ES-I3 (cell line): Measurements from ENCODE around the gene PLXNB1.
"Not testable (repeated sequence)": the region's sequence is repeated elsewhere in the genome, so short reads cannot be mapped to it uniquely, and the experiment has no call there.

ENCODE experiments used
- H3K36me3 ChIP-seq: 2 replicates; pipeline ENCODE4 v1.6.1; 2013; ENCODE audit warnings: mild to moderate bottlenecking, low read length, control low read depth, moderate library complexity; ENCODE audit not compliant: insufficient read depth
- H3K4me1 ChIP-seq: 2 replicates; pipeline ENCODE4 v1.6.1; 2013; ENCODE audit warnings: mild to moderate bottlenecking, control low read depth, low read length; ENCODE audit not compliant: insufficient read depth
- H3K9ac ChIP-seq: 2 replicates; pipeline ENCODE4 v1.6.1; 2013; ENCODE audit warnings: low read depth, mild to moderate bottlenecking, low read length, moderate library complexity
- H3K9me3 ChIP-seq: 2 replicates; pipeline ENCODE4 v1.6.1; 2013; ENCODE audit warnings: mild to moderate bottlenecking, low read length, moderate library complexity; ENCODE audit not compliant: control insufficient read depth, insufficient read depth

PLXNB1 gene, protein sequence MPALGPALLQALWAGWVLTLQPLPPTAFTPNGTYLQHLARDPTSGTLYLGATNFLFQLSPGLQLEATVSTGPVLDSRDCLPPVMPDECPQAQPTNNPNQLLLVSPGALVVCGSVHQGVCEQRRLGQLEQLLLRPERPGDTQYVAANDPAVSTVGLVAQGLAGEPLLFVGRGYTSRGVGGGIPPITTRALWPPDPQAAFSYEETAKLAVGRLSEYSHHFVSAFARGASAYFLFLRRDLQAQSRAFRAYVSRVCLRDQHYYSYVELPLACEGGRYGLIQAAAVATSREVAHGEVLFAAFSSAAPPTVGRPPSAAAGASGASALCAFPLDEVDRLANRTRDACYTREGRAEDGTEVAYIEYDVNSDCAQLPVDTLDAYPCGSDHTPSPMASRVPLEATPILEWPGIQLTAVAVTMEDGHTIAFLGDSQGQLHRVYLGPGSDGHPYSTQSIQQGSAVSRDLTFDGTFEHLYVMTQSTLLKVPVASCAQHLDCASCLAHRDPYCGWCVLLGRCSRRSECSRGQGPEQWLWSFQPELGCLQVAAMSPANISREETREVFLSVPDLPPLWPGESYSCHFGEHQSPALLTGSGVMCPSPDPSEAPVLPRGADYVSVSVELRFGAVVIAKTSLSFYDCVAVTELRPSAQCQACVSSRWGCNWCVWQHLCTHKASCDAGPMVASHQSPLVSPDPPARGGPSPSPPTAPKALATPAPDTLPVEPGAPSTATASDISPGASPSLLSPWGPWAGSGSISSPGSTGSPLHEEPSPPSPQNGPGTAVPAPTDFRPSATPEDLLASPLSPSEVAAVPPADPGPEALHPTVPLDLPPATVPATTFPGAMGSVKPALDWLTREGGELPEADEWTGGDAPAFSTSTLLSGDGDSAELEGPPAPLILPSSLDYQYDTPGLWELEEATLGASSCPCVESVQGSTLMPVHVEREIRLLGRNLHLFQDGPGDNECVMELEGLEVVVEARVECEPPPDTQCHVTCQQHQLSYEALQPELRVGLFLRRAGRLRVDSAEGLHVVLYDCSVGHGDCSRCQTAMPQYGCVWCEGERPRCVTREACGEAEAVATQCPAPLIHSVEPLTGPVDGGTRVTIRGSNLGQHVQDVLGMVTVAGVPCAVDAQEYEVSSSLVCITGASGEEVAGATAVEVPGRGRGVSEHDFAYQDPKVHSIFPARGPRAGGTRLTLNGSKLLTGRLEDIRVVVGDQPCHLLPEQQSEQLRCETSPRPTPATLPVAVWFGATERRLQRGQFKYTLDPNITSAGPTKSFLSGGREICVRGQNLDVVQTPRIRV (N-terminal part only)

DNA sequence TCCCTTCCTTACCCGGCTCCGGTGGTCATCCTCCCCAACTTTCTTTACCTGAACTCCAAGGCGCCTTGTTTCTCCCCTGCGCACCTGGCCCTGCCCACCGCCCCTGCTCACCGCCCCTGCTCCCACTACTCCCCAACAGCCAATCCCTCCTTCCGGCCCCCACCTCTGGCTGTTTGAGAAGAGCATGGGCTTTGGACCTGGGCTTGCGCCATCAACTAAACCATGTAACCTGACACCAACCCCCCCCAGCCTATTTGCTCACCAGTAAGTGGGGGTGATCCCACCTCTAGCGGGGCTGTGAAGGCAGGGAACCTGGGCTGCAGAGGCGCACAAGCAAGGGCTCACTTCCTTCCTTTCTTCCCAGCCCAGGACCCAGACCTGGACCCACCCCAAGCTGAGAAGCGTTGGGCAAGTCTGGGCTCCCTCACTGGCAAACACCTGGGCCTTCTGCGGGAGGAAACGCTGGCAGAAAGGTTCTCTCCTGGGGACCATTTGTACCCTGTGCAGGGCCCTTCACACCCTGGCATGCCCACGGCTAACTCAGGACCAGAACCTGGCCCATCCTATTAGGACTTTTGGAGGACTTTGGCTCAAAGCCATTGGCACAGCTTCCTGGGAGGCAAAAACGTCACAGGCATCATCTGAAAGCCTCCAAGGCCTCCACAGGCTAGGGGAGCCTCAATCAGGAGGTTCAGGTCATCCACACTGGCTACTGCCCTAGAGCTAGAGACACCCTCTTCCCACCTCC is at the start of gene PLXNB1:
Gene PLXNB1 (minus strand): TSS at position 127 of the 748 bp plus-strand sequence. CDS start 5,475 bp downstream, outside the sequence.
- no peaks in the 10 kb centered on the region for H3K9me3 ChIP-seq
- H3K9ac ChIP-seq: peak within 1 kb of the TSS; percentile 86
- peaks cover 27% of the 10 kb centered on the region for H3K4me1 ChIP-seq
- H3K36me3 ChIP-seq: peaks cover 18% of the 10 kb centered on the region

DNA sequence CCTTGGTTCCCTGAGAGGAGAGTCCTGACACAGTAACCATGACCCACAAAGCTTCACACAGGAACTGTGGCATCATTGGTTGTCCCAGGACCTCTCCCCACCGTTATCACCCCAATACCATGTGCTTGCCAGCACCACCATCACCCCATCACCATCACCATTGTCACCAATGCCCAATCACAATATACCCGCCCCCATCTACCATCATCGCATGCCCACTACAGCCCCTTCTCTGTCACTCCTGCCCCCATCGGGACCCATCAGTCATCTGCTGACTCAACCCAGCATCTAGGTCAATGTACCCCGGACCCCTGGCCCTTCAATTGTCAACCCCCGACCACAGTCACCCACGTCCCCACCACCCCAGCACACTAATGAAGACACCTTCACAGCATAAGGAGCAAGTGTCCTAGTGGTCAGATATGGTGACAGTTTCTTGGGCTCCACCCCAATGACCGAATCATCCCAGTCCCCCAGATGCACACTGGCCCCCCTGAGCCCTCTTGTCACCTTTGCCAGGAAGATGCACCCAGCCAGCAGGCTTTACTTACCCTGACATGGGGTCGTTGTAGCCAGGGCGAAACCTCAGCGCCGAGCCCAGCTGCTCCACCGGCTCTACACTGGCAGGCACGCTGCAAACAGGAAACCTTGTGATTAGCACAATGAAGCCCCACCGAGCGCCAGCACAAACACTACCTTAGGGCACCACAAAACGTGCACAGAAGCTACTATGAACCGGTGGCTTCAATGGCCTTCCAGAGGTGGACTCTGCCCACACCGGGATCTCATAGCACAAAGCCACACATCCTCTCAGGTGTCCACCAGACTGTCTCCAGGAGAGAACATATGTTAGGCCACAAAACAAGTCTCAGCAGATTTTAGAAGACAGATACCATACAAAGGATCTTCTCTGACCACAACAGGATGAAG is 49.0 kb upstream of the PLXNB1 start:
- peaks cover 10% of the 10 kb centered on the region for H3K4me1 ChIP-seq
- H3K36me3 ChIP-seq: no peaks in the 10 kb centered on the region
- no peak overlapping the region for H3K9ac ChIP-seq
- no peaks in the 10 kb centered on the region for H3K9me3 ChIP-seq

DNA sequence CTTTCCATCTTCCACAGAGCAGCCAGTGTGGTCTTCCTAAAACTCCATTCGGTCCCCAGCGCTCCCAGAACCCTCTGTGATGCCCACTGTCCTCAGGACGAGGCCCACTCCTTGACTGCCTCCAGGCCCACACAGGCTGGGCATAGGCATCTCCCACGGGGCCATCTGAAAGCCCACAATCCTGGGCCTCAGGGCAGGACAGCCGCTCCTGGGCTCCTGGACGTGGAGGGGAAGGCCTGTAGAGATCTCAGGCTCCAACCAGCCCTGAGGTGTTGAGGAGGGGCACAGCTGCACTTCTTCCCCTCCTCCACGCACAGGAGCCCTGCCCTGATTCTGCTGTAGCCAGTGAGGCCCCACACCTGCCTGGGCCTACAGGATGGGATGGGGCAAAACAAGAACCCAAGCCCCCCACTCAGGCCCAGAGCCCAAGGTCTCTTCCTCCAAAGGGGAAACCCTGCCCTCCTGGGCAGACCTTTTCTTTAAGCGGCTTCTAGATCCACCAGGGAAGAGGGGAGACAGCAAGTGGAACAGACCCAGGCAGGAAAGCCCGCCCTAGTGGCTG is 48.2 kb upstream of the PLXNB1 start:
- Histone ChIP-seq H3K36me3 (no peaks in the 10 kb centered on the region), H3K9me3 (no peaks in the 10 kb centered on the region), H3K4me1 (peaks cover 14% of the 10 kb centered on the region), H3K9ac (no peak overlapping the region)

DNA sequence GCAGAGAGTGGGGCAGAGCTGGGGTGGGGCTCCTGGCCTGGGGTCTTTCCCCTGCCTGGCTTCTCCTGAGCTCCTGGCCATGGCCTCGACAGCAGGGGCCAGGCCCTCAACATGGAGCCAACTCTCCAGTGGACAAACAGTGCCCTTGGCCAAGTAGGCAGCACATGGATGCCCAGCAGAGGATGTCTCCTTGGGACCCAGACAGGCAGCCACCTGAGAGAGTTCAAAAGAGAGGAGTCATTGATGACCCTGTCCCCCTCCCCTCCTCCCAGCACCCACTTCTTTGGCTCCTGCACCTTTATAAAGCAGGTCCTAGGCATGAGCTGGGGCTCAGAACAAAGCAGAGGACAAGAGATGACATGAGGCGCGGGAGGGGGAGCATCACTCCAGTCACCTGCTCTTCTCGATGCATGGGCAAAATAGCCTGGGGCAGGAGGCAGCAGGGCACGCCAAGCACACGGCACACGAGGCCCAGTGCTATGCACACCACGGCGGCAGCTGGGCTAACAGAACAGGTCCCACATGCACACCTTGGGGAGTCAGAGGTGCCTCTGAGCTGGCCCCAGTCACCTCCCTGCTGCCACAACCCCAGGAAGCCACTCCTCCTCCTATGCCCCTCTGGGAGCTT is 46.7 kb upstream of the PLXNB1 start:
- Histone ChIP-seq H3K9me3 (no peaks in the 10 kb centered on the region), H3K4me1 (peaks cover 14% of the 10 kb centered on the region), H3K9ac (no peak overlapping the region)

DNA sequence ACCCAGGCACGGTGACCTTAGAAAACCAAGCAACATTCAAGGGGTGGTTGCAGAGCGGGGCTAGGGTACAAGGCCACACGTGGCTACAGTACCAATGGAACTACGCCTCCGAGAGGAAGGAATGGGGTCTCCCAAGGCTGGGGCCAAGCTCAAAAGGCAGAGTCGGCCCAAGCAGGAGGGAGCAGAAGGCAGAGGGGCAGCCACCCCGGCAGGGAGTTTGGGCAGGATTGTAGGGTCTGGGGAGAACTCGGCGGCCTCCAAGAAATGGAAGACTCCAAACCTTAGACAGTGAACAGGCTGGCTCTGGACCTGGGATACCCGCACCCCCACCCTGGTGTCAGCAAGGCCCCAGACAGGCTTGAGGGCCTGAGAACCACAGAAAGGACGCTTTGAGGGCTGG is 45.3 kb upstream of the PLXNB1 start:
- H3K9me3 ChIP-seq: no peaks in the 10 kb centered on the region
- H3K4me1 ChIP-seq: peaks cover 14% of the 10 kb centered on the region
- H3K9ac ChIP-seq: no peak overlapping the region
- no peaks in the 10 kb centered on the region for H3K36me3 ChIP-seq

More for the DNA sequence above, 46.7 kb upstream of the PLXNB1 start:
- H3K36me3 ChIP-seq: no peaks in the 10 kb centered on the region

DNA sequence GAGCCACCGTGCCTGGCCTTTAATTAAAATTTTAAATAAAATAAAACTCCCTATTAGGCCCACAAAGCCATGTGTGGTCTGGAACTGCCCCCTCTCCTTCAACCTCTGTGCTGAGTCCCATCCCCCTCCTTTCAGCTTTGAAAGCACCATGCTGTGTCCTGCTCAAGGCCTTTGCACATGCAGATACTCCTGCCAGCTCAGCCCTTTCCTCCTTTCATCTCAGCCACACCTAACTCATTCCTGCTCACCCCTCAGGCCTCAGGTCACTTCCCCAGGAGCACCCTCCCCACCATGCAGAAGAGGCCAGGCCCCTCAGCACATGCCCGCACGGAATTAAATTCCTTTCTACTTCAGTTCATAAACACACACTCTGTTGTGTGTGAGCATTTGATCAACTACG is 44.7 kb upstream of the PLXNB1 start:
- H3K9me3 ChIP-seq: no peaks in the 10 kb centered on the region
- H3K9ac ChIP-seq: no peak overlapping the region
- H3K4me1 ChIP-seq: peaks cover 14% of the 10 kb centered on the region
- no peaks in the 10 kb centered on the region for H3K36me3 ChIP-seq

DNA sequence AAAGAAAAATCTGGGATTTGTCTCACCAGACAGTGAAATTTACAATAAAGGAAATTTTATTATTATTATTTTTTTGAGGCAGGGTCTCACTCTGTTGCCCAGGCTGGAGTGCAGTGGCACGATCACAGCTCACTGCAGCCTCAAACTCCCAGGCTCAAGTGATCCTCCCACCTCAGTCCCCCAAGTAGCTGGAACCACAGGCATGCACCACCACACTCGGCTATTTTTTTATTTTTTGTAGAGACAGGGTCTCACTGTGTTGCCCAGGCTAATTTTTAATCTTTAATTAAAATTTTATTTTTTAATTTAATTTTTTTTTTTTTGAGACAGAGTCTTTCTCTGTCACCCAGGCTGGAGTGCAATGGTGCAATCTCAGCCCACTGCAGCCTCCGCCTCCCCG is 44.1 kb upstream of the PLXNB1 start:
- peaks cover 14% of the 10 kb centered on the region for H3K4me1 ChIP-seq
- H3K9ac ChIP-seq, H3K9me3 ChIP-seq, H3K36me3 ChIP-seq: not testable (repeated sequence)

DNA sequence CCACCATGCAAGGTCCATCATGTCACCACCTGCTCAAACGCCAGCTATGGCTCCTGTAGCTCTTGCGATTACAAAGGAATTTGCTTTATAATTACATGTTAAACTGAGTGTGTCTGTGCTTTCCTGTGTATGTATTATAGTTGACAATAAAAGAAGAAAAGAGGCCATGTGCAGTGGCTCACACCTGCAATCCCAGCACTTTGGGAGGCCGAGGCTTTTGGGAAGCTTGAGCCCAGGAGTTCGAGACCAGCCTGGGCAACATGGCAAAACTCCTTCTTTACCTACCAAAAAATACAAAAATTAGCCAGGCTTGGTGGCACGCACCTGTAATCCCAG is 43.7 kb upstream of the PLXNB1 start:
- H3K9ac ChIP-seq: no peak overlapping the region
- H3K36me3 ChIP-seq: no peaks in the 10 kb centered on the region
- no peaks in the 10 kb centered on the region for H3K9me3 ChIP-seq
- peaks cover 14% of the 10 kb centered on the region for H3K4me1 ChIP-seq

DNA sequence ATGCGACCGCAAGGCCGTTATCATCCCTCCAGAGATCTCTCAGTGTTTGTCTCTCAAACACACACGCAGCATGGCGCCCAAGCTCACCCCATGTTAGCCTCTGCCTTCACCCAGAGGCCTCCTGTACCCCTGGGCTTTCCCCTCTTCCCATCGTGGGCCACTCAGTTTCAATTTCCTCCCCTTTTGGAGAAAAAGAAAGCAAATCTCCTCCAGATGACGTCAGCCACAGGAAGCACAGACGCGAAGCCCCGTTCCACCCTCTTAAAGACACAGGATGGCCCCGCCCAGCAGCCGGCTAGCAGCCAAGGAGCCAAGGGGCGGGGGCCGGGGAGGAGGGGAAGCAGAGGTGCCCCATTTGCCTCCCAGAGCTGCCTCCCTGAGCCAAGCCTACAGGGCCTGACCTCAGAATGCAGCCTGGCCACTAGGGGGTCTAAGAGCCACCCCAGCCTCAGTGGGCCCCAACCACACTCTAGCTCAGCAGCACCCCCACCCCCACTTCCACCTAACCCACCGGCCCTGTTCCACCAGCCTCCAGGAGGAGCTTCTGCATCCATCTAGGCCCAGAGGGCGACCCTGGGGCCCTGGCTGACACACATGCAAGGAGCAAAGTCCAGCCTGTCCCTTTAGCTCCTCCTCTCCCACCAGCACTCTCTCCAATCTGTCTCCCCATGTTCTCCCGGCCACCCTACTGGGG is 43.2 kb upstream of the PLXNB1 start:
- Histone ChIP-seq H3K36me3 (no peaks in the 10 kb centered on the region), H3K4me1 (peaks cover 14% of the 10 kb centered on the region)

DNA sequence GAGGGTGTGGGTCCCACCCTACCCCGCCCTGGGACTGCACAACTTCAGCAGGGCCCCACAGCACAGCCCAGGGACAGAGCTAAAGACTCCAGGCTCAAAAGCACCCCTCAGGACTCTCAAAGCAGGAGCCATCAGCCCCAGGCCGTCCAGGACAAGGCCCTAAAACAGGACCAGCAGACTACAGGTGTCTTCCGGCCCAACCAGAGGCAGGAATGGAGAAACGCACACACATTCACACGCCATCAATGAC is 42.7 kb upstream of the PLXNB1 start:
- H3K4me1 ChIP-seq: peaks cover 14% of the 10 kb centered on the region
- H3K36me3 ChIP-seq: peaks cover 4% of the 10 kb centered on the region
- H3K9ac ChIP-seq: peak overlapping the region; percentile 81
- H3K9me3 ChIP-seq: no peaks in the 10 kb centered on the region

More for the DNA sequence above, 43.2 kb upstream of the PLXNB1 start:
- H3K9me3 ChIP-seq: no peaks in the 10 kb centered on the region
- peak overlapping the region; percentile 81 for H3K9ac ChIP-seq

DNA sequence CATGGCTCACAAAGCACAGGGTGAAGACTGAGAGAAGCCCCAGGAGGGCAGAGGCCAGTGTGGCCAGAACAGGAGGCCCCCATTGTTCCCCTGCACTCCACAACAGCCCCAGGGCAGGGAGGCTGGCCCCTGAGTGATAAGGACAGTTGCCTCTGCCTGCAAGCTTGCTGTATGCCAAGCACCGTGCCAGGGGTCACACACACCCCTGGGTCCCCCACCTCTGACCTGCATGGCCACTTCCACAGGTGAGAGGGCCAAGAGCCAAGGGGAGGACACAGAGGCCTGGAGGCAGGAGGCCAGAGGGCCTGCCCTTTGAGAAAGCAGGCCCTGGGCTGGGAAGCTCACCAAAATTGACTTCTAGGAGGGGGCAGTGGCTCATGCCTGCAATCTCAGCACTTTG is 40.4 kb upstream of the PLXNB1 start:
- Histone ChIP-seq H3K36me3 (peaks cover 7% of the 10 kb centered on the region), H3K4me1 (peaks cover 20% of the 10 kb centered on the region), H3K9ac (no peak overlapping the region)

More for the DNA sequence above, 40.4 kb upstream of the PLXNB1 start:
- H3K9me3 ChIP-seq: no peaks in the 10 kb centered on the region
